ENCODE data around the gene OLFM4.

DNA sequence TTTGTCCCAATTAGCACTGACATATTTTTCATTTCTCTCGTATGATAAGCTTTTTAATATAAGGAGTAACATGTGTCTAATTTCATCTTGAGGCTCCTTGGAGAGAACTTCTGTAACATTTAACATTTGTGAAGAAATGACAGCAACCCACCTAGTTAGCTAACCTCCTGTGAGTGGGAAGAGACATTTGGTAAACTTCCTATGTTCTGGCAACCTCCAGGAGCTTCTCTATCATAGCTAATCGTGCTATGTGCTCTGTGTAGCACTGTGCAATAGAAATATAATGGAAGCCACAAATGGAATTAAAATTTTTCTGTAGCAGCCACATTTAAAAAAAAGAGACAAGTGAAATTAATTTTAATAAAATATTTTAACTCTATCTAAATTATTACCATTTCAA, 5.4 kb upstream of the OLFM4 start:
- no peak for TF ChIP-seq RCOR1 (conservative IDR thresholded peaks at IDR 0.05; ENCODE audit: low read depth, low read length)
- TF ChIP-seq, protein P1, sequence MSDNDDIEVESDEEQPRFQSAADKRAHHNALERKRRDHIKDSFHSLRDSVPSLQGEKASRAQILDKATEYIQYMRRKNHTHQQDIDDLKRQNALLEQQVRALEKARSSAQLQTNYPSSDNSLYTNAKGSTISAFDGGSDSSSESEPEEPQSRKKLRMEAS (IDR thresholded peaks at IDR 0.05; ENCODE audit: low read depth, low read length): no peak
- no peak for TF ChIP-seq POLR2A (IDR thresholded peaks at IDR 0.05; ENCODE audit: low read depth, low read length)
- no peak for TF ChIP-seq CHD1 (IDR thresholded peaks at IDR 0.05; ENCODE audit: low read depth, low read length)
- TF ChIP-seq ZNF207 (IDR thresholded peaks at IDR 0.05; ENCODE audit: borderline replicate concordance): no peak
- TF ChIP-seq, protein P2, sequence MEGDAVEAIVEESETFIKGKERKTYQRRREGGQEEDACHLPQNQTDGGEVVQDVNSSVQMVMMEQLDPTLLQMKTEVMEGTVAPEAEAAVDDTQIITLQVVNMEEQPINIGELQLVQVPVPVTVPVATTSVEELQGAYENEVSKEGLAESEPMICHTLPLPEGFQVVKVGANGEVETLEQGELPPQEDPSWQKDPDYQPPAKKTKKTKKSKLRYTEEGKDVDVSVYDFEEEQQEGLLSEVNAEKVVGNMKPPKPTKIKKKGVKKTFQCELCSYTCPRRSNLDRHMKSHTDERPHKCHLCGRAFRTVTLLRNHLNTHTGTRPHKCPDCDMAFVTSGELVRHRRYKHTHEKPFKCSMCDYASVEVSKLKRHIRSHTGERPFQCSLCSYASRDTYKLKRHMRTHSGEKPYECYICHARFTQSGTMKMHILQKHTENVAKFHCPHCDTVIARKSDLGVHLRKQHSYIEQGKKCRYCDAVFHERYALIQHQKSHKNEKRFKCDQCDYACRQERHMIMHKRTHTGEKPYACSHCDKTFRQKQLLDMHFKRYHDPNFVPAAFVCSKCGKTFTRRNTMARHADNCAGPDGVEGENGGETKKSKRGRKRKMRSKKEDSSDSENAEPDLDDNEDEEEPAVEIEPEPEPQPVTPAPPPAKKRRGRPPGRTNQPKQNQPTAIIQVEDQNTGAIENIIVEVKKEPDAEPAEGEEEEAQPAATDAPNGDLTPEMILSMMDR (IDR thresholded peaks at IDR 0.05 in 2 of 3, conservative IDR thresholded peaks at IDR 0.05 in 1 of 3; ENCODE audit: control insufficient read depth in 2 of 3, extremely low read depth in 1 of 3, insufficient read depth in 1 of 3, low read depth in 3 of 3, low read length in 3 of 3): no peak
- TF ChIP-seq CBFB (IDR thresholded peaks at IDR 0.05; ENCODE audit: low read depth): no peak
- TF ChIP-seq, protein P3, sequence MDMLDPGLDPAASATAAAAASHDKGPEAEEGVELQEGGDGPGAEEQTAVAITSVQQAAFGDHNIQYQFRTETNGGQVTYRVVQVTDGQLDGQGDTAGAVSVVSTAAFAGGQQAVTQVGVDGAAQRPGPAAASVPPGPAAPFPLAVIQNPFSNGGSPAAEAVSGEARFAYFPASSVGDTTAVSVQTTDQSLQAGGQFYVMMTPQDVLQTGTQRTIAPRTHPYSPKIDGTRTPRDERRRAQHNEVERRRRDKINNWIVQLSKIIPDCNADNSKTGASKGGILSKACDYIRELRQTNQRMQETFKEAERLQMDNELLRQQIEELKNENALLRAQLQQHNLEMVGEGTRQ (IDR thresholded peaks at IDR 0.05; ENCODE audit: borderline replicate concordance, low read depth, low read length): no peak
- no peak for TF ChIP-seq EZH2 (IDR thresholded peaks at IDR 0.05; ENCODE audit: borderline replicate concordance, control insufficient read depth, low read depth, low read length)
- TF ChIP-seq SRF (IDR thresholded peaks at IDR 0.05; ENCODE audit: low read depth in 2 of 2, low read length in 2 of 2): no peak
- TF ChIP-seq PAX5 (IDR thresholded peaks at IDR 0.05; ENCODE audit: borderline replicate concordance, low read depth, low read length): no peak

Measured in GM12878 (cell line).